Endothelial cell (in vitro differentiated cells): ENCODE data around the gene STARD10. TPM values are rescaled to one million over a fixed set of nuclear protein-coding genes. Genes with fewer than 3 reads are reported as not detected.

Experiments
- DNase-seq: peaks from one replicate; pipeline ENCODE4 v3.0.0; 2021; ENCODE audit warnings: low spot score
- H3K27ac Mint-ChIP-seq: one replicate; pipeline ENCODE4 v1.8.0; 2021; ENCODE audit warnings: mixed read lengths, inconsistent platforms; ENCODE audit not compliant: unreplicated experiment
- H3K27me3 Mint-ChIP-seq: one replicate; pipeline ENCODE4 v1.8.0; 2021; ENCODE audit warnings: mild to moderate bottlenecking, moderate library complexity, mixed read lengths, inconsistent platforms; ENCODE audit not compliant: unreplicated experiment
- H3K36me3 Mint-ChIP-seq: one replicate; pipeline ENCODE4 v1.8.0; 2021; ENCODE audit warnings: mild to moderate bottlenecking, low read depth, mixed read lengths, inconsistent platforms; ENCODE audit not compliant: unreplicated experiment
- H3K4me1 Mint-ChIP-seq: one replicate; pipeline ENCODE4 v1.8.0; 2021; ENCODE audit warnings: mild to moderate bottlenecking, mixed read lengths, inconsistent platforms; ENCODE audit not compliant: unreplicated experiment
- H3K4me3 Mint-ChIP-seq: one replicate; pipeline ENCODE4 v1.8.0; 2021; ENCODE audit warnings: mild to moderate bottlenecking, mixed read lengths, inconsistent platforms; ENCODE audit not compliant: unreplicated experiment
- H3K9me3 Mint-ChIP-seq: one replicate; pipeline ENCODE4 v1.8.0; 2021; ENCODE audit warnings: mixed read lengths, inconsistent platforms; ENCODE audit not compliant: unreplicated experiment
- total RNA-seq: library from RNA; stranded (reverse); fragmentation: NEBNext Ultra II Directional; extraction: Animal tissue kit (Norgen Biotek cat#: 25700); gene quantifications from one replicate; pipeline ENCODE4 v1.2.1, GENCODE V29; 2021; ENCODE audit not compliant: unreplicated experiment
- TF ChIP-seq, protein P1 (sequence below): fragments of 200-600 bp; sonication (generic); IDR thresholded peaks from one replicate; pipeline ENCODE4 v1.5.0; 2021; ENCODE audit warnings: antibody characterized with exemption; ENCODE audit not compliant: unreplicated experiment

Gene STARD10
- total RNA-seq, 1 donor from 2014 or later, result 13.4 TPM

DNA sequence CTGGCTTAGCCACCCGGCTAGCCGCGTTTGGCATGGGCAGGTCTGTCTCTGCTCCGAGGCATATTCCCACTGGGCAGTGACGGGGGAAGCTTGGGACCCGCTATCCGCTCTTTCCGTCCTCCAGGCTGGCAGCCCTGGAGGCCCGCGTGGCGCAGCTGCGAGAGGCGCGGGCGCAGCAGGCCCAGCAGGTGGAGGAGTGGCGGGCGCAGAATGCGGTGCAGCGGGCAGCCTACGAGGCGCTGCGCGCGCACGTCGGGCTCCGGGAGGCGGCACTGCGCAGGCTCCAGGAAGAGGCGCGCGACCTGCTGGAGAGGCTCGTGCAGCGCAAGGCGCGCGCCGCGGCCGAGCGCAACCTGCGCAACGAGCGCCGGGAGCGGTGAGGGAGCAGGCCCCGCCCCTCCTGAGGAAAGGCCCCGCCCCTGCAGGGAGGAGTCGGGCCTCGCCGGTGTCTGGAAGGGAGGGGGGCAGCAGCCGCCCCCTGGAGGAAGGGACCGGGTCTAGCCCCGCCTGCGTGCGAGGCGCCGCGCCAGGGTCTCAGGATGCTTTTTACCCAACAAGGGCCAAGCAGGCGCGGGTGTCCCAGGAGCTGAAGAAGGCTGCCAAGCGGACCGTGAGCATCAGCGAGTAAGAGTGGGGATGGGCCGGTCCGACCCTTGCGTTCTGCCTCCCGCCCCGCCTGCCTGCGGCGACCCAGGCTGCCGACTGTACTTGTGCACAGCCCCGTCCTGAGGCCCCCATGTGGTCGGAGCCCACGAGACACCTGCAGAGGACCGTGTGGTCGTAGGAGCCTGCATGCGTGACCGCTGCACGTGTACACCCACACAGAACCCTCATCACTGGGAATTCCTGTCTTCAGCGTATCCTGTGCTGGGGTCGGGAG, 28.3 kb upstream of the STARD10 start:
- H3K4me3 Mint-ChIP-seq, result no peak overlapping the region
- H3K9me3 Mint-ChIP-seq, result no peaks in the 10 kb centered on the region
- no peak overlapping the region for H3K27ac Mint-ChIP-seq
- peaks cover 8% of the 10 kb centered on the region for H3K4me1 Mint-ChIP-seq
- peaks cover 20% of the 10 kb centered on the region for H3K27me3 Mint-ChIP-seq
- TF ChIP-seq, protein P1, sequence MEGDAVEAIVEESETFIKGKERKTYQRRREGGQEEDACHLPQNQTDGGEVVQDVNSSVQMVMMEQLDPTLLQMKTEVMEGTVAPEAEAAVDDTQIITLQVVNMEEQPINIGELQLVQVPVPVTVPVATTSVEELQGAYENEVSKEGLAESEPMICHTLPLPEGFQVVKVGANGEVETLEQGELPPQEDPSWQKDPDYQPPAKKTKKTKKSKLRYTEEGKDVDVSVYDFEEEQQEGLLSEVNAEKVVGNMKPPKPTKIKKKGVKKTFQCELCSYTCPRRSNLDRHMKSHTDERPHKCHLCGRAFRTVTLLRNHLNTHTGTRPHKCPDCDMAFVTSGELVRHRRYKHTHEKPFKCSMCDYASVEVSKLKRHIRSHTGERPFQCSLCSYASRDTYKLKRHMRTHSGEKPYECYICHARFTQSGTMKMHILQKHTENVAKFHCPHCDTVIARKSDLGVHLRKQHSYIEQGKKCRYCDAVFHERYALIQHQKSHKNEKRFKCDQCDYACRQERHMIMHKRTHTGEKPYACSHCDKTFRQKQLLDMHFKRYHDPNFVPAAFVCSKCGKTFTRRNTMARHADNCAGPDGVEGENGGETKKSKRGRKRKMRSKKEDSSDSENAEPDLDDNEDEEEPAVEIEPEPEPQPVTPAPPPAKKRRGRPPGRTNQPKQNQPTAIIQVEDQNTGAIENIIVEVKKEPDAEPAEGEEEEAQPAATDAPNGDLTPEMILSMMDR, result peak; percentile 39
- DNase-seq, result peak; percentile 93
- peaks cover 29% of the 10 kb centered on the region for H3K36me3 Mint-ChIP-seq

DNA sequence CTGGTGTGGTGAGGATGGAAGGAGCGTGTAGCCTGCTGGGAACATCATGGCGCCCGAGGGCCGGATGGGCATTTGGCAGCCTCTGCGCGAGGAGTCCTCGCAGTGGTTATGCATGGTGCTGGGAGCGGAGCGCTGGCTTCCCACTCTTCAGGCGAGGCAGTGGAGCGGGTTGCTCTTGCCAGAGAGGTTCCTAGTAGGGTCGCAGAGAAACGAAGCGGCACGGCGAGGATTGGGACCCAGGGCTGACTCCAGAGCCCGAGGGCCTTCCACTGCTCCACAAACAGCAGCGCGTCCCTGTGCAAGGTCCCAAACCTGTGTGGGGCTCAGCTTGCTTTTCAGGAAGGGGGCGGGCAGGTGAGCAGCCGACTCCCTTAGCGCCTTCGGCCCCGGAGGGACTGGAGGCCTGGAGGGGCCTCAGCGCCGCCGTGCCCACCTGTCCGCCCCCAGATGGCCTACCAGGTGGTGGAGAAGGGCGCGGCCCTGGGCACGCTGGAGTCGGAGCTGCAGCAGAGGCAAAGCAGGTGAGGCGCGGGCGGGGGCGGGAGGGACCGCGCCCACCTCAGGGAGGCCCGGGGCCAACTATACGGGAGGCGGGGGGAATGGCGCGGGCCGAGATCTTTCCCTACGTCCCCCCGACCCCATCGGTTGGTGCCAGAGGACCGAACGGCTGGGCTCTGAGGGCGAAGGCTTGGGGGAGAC, 27.5 kb upstream of the STARD10 start:
- H3K4me3 Mint-ChIP-seq, result no peak overlapping the region
- H3K27me3 Mint-ChIP-seq, result peaks cover 19% of the 10 kb centered on the region
- no peak for DNase-seq
- TF ChIP-seq, protein P1, result no peak
- no peaks in the 10 kb centered on the region for H3K9me3 Mint-ChIP-seq
- H3K4me1 Mint-ChIP-seq, result peaks cover 8% of the 10 kb centered on the region
- peak overlapping the region; percentile 48 for H3K27ac Mint-ChIP-seq
- peaks cover 28% of the 10 kb centered on the region for H3K36me3 Mint-ChIP-seq

DNA sequence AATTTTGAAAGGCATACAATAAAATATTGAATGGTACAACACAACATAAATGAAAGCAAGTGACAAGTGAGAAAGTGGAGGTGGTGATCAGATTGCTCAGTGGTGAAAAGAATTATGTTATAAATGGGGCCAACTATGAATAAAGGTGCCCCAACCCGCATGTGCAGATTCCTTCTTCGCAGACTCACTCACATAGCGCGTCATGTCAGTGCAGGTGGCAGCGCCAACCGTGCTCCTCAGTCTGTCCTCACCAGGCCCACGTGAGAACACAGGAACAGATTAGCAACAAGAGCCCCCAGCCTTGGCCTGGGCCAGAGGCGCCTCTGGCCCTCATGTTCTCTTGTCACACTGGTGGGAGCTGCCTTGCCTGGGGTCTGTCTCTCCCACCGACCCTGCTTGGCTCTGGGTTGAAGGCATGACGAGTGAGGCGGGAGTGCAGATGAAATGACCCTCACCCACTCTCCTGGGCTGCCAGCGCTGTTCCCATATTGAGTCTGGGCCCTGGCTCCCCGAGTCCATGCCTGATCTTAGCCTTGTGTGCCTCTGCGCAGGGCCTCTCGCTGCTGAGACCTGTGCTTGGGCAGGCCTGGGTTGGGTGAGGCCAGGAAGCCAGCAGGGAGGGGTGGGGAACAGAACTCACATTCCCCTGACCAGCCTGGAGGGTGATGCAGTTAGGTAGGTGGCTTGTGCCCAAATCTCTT, 26.7 kb upstream of the STARD10 start:
- peaks cover 28% of the 10 kb centered on the region for H3K36me3 Mint-ChIP-seq
- TF ChIP-seq, protein P1, result no peak

DNA sequence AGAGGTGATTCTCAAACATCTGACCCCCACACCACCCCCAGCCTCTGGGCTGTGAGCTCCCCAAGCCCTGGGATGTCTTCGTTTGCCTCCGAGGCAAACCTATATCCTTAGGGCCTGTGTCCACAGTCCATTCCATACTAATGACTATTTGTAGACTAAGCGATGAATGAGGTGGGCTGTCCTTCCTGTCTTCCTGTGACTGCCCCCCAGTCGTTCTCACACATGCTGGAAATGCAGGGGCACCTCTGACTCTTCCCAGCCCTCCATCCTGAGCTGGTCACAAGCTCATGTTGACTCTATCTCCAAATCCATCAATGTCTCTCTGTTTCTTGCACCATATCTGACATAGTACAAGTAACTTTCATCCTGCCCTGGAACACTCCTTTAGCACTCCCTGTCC, 25.1 kb upstream of the STARD10 start:
- peaks cover 15% of the 10 kb centered on the region for H3K4me1 Mint-ChIP-seq
- no peaks in the 10 kb centered on the region for H3K9me3 Mint-ChIP-seq
- no peak overlapping the region for H3K4me3 Mint-ChIP-seq
- peaks cover 9% of the 10 kb centered on the region for H3K27me3 Mint-ChIP-seq
- H3K27ac Mint-ChIP-seq, result no peak overlapping the region
- no peak for DNase-seq
- TF ChIP-seq, protein P1, result no peak
- H3K36me3 Mint-ChIP-seq, result peaks cover 25% of the 10 kb centered on the region

More for the DNA sequence above, 26.7 kb upstream of the STARD10 start:
- no peaks in the 10 kb centered on the region for H3K9me3 Mint-ChIP-seq
- H3K27ac Mint-ChIP-seq, result peak overlapping the region; percentile 48
- peaks cover 10% of the 10 kb centered on the region for H3K4me1 Mint-ChIP-seq
- DNase-seq, result no peak
- peak overlapping the region; percentile 33 for H3K4me3 Mint-ChIP-seq
- H3K27me3 Mint-ChIP-seq, result peaks cover 19% of the 10 kb centered on the region
